HG02588 (cell line): ENCODE data around the gene DBNL.

ENCODE experiments used
- ATAC-seq: cut with Tn5 transposase; IDR thresholded peaks from one replicate; pipeline ENCODE4 v1.9.1; 2021; ENCODE audit warnings: mild to moderate bottlenecking, moderate library complexity; ENCODE audit not compliant: unreplicated experiment

Gene DBNL

GRCh38 chr7:44060948-44061644 lies 16.6 kb downstream of the DBNL start:
- no peak for ATAC-seq

- no peak for ATAC-seq
These were observed 17.2 kb downstream of the DBNL start for GRCh38 chr7:44061645-44062179.

- no peak for ATAC-seq
These were observed 17.8 kb downstream of the DBNL start for GRCh38 chr7:44062180-44062902.

GRCh38 chr7:44062903-44063295 lies 18.4 kb downstream of the DBNL start:
- no peak for ATAC-seq

- ATAC-seq, result no peak
These were observed 19.0 kb downstream of the DBNL start for GRCh38 chr7:44063547-44063893.

GRCh38 chr7:44063894-44064651 lies 19.6 kb downstream of the DBNL start:
- no peak for ATAC-seq

GRCh38 chr7:44064791-44065430 lies 20.4 kb downstream of the DBNL start:
- no peak for ATAC-seq

GRCh38 chr7:44065431-44066110 lies 21.1 kb downstream of the DBNL start, which contains the start of gene PGAM2:
PGAM2 (minus strand) TSS chr7:44065567; CDS start chr7:44065529, 38 bp downstream.
- no peak for ATAC-seq

- no peak for ATAC-seq
These were observed 21.6 kb downstream of the DBNL start for GRCh38 chr7:44066111-44066460.

GRCh38 chr7:44066494-44067063 lies 22.1 kb downstream of the DBNL start:
- ATAC-seq, result no peak

- no peak for ATAC-seq
These were observed 22.8 kb downstream of the DBNL start for GRCh38 chr7:44067064-44067951.

GRCh38 chr7:44068054-44068453 lies 23.6 kb downstream of the DBNL start:
- no peak for ATAC-seq

GRCh38 chr7:44071726-44072363 lies 27.3 kb downstream of the DBNL start:
- ATAC-seq, result no peak

- ATAC-seq, result no peak
These were observed 28.1 kb downstream of the DBNL start for GRCh38 chr7:44072364-44073231.

- ATAC-seq, result peak; percentile 54
These were observed 29.3 kb downstream of the DBNL start for GRCh38 chr7:44073664-44074348.

- ATAC-seq, result peak; percentile 9
These were observed 29.8 kb downstream of the DBNL start for GRCh38 chr7:44074349-44074695.
